NCI-H774 (cell line): ENCODE data around the gene SRRM2.

Source experiments
- DNase-seq: peaks from one replicate; lab custom pipeline; 2025; lab: John Stamatoyannopoulos, UW

The SRRM2 gene

DNA sequence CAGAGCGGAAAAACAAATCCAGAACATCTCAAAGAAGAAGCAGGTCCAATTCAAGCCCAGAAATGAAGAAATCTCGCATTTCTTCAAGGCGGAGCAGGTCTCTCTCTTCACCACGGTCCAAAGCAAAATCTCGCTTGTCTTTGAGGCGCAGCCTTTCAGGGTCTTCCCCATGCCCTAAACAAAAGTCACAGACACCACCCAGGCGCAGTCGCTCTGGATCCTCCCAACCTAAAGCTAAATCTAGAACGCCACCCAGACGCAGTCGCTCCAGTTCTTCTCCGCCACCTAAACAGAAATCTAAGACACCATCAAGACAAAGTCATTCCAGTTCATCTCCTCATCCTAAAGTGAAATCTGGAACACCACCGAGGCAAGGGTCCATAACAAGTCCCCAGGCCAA, 10.3 kb downstream of the SRRM2 start:
- no peak for DNase-seq

DNA sequence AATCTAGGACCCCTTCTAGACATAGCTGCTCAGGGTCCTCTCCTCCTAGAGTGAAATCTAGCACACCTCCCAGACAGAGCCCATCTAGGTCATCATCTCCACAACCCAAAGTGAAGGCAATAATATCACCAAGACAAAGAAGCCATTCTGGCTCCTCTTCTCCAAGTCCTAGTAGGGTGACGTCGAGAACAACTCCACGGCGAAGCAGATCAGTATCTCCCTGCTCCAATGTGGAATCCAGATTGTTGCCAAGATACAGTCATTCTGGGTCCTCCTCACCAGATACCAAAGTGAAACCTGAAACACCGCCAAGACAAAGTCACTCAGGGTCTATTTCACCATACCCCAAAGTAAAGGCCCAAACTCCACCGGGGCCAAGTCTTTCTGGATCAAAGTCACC, 10.7 kb downstream of the SRRM2 start:
- DNase-seq: no peak

DNA sequence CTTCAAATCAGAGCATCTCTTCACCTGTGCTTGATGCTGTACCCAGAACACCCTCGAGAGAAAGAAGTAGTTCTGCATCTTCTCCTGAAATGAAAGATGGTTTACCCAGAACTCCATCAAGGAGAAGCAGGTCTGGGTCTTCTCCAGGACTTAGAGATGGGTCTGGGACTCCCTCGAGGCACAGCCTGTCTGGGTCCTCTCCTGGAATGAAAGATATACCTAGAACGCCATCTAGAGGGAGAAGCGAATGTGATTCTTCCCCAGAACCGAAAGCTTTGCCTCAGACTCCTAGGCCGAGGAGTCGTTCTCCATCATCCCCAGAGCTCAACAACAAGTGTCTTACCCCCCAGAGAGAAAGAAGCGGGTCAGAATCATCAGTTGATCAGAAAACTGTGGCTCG, 12.3 kb downstream of the SRRM2 start:
- no peak for DNase-seq

DNA sequence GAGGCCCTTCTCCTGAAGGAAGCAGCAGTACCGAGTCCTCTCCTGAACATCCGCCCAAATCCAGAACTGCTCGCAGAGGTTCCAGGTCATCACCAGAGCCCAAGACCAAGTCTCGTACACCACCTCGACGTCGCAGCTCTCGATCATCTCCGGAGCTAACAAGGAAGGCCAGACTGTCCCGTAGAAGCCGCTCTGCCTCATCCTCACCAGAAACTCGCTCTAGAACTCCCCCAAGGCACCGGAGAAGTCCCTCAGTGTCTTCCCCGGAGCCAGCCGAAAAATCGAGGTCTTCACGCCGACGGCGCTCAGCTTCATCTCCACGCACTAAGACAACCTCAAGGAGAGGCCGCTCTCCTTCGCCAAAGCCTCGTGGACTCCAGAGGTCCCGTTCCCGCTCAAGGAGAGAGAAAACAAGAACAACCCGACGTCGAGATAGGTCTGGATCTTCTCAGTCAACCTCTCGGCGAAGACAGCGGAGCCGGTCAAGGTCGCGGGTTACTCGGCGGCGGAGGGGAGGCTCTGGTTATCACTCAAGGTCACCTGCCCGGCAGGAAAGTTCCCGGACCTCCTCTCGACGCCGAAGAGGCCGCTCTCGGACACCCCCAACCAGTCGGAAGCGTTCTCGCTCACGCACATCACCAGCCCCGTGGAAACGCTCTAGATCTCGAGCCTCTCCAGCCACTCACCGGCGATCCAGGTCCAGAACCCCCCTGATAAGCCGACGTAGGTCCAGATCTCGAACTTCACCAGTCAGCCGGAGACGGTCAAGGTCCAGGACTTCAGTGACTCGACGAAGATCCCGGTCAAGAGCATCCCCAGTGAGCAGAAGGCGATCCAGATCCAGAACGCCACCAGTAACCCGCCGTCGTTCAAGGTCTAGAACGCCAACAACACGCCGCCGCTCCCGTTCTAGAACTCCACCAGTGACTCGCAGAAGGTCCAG, 13.3 kb downstream of the SRRM2 start:
- DNase-seq: no peak

DNA sequence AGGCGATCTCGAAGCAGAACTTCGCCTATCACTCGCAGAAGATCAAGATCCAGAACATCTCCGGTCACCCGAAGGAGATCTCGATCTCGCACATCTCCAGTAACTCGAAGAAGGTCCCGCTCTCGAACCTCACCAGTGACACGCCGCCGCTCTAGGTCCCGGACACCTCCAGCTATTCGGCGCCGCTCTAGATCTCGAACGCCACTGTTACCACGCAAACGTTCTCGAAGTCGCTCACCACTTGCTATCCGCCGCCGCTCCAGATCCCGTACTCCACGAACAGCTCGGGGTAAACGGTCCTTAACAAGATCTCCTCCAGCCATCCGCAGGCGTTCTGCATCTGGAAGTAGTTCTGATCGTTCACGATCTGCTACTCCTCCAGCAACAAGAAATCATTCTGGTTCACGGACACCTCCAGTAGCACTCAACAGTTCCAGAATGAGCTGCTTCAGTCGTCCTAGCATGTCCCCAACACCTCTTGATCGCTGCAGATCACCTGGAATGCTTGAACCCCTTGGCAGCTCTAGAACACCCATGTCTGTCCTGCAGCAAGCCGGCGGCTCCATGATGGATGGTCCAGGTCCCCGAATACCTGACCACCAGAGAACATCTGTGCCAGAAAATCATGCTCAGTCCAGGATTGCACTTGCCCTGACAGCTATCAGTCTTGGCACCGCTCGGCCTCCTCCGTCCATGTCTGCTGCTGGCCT, 14.1 kb downstream of the SRRM2 start:
- DNase-seq: no peak

DNA sequence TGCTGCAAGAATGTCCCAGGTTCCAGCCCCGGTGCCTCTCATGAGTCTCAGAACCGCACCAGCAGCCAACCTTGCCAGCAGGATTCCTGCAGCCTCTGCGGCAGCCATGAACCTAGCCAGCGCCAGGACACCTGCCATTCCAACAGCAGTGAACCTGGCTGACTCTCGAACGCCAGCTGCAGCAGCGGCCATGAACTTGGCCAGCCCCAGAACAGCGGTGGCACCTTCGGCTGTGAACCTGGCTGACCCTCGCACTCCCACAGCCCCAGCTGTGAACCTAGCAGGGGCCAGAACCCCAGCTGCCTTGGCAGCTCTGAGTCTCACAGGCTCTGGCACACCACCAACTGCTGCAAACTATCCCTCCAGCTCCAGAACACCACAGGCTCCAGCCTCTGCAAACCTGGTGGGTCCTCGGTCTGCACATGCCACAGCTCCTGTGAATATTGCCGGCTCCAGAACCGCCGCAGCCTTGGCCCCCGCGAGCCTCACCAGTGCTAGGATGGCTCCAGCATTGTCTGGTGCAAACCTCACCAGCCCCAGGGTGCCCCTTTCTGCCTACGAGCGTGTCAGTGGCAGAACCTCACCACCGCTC, 14.8 kb downstream of the SRRM2 start:
- DNase-seq: no peak

DNA sequence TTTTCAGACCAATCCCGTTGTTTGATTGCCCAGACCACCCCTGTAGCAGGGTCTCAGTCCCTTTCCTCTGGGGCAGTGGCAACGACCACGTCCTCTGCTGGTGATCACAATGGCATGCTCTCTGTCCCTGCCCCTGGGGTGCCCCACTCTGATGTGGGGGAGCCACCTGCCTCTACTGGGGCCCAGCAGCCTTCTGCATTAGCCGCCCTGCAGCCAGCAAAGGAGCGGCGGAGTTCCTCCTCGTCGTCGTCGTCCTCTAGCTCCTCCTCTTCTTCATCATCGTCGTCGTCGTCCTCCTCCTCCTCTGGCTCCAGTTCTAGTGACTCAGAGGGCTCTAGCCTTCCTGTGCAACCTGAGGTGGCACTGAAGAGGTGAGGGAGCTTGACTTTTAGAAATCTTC, 15.5 kb downstream of the SRRM2 start:
- no peak for DNase-seq

DNA sequence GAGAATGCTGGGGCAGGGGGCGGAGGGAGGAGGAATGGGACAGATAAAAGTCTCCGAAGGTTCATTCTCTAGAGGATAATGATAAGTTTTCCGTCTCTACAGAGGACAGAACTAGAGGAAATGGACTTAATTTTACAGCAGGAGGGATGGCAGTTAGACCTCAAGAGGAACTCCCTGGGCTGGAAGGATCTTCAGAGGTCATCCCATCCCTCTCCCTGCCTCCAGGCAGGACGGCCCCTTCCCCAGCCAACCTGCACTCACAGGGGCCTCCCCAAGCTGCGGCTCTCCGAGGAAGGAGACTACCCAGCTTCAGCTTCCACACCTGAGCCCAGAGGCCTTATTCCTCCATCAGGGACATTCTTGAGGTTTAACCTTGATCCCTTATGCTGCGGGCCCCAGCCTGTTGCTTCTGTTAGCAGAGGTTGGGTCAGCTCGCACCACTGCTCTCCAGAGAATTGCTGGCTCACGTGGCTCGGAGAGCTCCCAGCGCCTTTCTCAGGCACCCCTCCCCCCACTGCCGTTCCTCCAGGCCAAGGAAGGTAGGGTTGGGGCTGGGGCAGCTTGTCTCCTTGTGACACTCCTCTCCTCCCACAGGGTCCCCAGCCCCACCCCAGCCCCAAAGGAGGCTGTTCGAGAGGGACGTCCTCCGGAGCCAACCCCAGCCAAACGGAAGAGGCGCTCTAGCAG, 16.1 kb downstream of the SRRM2 start:
- DNase-seq: no peak

DNA sequence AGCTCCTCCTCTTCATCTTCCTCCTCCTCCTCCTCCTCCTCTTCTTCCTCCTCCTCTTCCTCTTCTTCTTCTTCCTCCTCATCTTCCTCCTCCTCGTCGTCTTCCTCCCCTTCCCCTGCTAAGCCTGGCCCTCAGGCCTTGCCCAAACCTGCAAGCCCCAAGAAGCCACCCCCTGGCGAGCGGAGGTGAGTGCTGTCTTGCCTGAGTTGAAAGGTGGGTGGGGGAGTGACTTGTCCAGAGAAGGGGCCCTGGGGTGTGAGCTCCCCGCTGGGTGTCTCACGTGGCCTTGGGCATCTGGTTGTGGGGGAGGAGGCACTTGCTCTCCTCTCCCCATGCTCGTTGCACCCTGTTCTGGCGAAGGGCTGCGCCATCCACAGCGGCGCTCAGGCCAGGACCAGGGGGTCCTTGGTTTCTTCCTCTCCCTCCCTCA, 16.7 kb downstream of the SRRM2 start:
- no peak for DNase-seq

DNA sequence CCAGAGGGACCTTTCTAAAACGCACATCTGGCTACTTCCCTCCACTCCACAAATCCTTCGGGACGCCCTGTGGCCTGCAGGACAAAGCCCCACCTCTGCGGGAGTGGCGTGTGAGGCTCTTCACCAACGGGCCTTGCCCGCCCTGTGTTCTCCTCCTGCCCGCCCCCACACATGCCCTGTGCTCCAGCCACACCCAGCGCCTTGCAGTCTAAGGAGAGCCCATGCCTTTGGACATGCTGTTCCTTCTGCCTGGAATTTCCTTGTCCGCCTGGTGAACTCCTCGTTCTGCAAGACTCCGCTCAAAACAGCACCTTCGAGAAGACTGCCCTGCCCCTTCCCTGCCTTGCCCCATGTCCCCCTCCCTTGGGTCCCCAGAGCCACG, 17.2 kb downstream of the SRRM2 start:
- DNase-seq: no peak

DNA sequence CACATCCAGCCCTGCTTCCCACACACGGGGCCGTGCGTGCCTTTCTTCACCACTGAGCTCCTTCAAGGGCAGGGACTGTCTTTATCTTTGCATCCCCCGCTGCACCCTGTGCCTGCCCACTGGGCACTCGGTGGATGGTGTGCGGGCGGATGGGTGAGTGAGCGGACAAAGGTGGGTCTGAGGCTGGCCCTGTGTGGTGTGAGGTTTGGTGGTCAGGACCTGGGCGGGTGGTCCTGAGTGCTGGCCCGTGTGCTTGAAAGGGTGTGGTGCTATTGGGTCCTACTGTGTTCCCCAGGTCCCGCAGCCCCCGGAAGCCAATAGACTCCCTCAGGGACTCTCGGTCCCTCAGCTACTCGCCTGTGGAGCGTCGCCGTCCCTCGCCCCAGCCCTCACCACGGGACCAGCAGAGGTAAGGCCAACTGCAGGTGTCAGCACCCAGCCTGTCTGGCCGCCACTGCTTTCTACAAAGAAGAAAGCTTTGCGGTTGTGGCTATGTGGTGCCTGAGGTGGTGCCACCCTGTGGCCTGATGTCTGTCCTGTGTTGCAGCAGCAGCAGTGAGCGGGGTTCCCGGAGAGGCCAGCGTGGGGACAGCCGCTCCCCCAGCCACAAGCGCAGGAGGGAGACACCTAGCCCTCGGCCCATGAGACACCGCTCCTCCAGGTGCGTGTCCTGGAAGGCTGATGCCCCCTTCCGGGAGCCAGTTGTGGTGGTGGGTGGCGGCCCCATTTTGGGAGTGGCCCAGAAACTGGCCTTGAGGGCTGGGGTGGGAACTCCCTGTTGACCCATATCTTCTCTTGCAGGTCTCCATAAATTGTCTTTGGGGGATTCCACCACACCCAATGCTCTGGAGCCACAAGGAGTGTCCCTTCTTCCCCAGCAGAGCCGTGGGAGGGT, 17.9 kb downstream of the SRRM2 start:
- DNase-seq: no peak

DNA sequence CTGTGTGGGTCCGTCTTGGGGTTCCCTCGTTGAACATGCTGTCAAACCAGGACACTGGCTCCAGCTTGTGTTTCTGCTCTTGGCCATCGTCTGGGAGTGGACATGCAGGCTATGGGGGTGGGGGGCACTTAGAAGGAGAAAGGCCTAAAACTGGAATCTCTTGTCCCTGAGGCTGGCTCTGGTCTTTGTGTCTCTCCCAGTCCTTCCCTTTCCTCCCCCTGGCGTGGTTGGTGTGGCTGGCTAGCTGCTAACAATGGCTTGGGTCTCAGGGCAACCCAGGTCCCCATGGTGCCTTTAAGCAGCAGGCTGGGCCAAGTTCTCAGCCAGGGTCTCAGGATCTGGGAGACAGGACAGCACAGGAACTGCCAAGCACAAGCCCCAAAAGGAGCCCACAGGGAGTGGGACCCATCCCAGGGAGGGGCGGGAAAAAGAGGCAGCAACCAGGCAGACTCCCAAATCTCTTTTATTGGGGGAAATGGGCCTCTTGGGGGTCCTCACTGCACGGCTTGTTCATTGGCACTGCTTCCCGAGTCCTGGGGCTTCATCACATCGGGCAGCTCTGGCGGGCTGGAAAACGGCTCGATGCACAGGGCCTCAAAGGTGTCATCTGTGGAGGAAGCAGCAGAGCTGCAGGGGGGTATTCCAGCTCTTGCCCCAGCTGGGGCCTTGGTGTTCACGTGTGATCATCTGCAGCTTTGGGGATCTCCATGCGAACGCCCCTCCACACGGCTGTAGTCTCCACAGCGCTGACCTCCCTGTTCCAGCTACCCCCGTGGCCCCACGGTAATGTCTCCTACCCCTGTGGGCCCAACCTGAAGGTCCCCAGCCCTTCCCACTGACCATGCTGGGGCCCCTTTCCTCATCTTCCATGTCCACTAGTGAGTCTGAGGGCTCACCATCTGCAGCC, 19.3 kb downstream of the SRRM2 start:
- no peak for DNase-seq

DNA sequence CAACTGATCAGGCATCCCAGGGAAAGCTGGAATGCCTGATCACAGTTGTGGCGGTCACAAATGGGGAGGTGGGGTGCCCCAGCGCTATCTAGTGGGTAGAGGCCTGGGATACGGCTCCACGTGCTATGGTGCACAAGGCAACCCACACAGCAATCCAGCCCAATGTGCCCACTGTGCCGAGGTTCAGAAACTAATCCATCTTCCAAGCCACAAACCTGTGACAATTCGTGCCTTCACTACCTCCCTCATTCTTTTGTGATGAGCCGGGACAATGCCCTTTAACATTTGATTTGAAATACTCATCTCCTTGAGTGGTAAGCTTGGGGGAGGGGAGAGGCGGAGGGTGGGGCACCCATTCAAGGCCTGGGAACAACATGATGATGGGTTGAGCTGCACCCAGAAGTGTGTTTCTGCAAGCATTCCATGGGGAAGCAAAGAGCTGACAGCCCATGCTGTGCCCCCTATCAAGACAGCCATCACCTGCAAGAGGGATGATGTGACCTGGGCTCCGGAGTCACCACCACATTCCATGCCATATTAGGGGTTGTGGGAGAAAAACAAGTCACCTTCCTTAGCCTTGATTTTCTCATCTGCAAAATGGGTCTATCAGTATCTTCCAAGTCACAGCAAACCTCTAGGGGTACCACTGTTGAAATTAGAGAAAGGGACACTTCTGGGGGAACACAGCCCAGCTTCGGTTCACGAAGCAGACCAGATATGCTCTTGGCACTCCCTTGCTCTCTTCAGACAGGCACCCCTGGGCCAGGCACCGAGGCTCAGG, 20.9 kb downstream of the SRRM2 start:
- no peak for DNase-seq

DNA sequence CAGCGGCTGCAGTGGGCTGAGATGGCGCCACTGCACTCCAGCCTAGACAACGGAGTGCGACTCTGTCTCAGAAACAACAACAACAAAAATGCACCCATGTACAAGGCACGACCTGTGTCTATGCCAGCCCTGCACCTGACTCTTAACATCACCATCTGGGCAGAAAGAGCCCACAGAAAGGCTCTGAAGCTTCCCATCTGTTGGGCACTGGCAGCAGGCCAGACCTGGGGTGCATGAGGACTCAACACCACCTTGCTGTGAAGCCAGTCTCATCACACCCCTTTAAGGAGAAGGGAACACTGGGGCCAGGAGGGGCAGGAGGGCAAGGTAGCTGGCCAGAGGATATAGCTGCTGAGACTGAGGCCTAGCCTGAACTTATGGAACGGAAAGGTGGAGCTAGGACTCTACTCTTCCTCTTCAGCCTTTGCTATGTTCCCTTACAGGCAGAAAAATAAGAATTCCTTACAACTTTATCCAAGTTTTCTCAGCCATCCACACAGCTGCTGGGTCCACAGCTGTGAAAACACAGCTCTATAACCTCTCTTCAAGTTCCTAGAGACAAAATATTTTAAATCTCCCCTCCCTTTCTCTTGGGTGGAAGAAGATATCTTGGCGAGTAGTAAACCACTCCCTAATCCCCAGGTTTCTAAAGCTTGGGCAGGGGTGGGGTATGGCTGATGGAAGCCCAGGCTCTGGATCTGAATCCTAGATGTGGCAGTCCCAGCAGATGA, 21.9 kb downstream of the SRRM2 start:
- no peak for DNase-seq

DNA sequence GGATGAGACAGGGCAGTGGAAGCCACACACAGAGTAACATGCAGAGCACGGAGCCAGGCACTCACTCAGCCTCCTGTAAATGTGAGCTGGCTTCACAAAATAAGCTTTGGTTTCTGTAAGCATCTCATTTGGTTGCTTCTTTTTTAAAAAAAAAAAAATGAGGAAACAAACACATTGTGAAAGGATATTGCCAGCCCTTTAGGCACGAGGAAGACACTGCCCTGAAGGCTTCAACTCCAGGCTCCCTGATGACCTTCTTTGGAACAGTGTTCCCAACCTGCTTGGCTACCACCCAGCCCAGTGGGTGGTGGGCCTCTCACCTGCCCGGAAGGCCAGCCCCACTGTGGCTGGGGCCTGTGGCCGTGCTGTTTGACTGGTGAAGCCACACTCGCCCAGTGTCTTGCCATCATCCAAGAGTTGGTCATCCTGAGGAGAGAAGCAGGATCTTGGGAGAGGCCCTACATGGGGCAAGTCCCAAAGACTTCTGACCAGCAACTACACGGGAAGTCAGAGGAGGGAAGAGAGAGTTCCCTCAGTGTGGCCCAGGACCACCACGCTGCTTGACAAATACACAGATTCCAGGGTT, 22.8 kb downstream of the SRRM2 start:
- DNase-seq: no peak

DNA sequence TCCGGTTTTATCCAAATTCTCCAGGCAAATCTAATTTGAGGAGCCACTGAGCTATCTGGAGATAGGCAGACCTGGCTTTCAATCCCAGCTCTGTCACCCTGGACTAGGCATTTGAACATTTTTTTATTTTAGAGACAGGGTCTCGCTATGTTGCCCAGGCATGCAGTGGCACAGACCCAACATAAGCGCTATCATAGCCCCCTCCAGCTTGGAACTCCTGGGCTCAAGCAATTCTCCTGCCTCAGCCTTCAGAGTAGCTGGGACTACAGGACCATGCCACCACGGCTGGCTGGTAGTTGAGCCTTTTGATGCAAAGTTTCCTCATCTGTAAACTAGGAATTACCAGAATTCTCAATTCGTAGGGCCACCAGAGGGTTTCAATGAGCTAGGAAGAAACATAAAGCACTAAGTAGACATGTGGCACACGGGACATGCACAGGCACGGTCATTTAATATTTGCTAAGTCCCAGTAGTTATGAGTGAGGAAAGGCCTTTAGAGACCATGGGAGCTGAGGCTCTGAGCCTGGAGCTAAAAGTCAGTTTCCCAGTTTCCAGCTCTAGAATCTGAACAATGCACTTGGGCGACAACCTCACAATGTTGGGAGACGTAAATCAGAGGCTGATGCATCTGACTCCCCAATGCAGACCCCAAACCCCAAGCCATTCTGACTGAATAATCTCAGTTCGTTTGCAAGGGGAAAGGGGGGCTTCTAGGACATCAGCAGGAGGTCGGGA, 23.5 kb downstream of the SRRM2 start:
- DNase-seq: no peak

DNA sequence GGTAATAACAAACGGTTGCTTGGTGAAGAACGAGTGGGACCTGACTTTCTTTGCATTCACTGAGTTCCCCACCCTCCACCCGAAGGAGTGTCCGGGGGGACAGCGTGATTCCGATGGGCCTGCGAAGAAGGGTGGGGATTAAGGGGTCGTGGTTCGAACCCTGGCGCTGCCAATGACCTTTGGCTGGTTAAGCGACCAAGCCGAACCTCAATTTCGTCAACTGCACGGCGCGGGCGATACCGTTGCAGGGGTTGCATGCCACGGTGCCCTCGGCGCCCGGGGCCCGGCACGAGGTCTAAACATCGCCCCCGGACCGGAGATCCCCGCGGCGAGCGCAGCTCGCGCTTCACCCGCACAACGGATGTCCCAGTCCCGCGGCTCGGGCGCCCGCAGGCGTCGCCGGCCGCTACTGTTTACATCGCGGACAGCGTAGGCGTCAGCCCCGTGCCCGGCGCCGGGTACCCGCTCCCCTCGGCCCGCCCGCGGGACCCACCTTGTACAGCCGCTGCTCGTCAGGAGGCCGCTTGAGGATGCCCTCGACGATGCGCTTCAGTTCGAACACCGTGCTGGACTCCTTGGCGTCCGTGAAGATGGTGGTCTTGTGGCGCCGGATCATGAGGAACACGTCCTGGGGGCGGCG, 24.2 kb downstream of the SRRM2 start:
- no peak for DNase-seq
